ENCODE measurements around the gene PPP1R1A. TPM values are rescaled to one million over a fixed set of nuclear protein-coding genes. Genes with fewer than 3 reads are reported as not detected.
A peak's percentile ranks its signal among the peaks of the same experiment; 100 is the strongest.

PPP1R1A gene
- total RNA-seq, 1 donor from 2014 or later = 239 TPM

DNA sequence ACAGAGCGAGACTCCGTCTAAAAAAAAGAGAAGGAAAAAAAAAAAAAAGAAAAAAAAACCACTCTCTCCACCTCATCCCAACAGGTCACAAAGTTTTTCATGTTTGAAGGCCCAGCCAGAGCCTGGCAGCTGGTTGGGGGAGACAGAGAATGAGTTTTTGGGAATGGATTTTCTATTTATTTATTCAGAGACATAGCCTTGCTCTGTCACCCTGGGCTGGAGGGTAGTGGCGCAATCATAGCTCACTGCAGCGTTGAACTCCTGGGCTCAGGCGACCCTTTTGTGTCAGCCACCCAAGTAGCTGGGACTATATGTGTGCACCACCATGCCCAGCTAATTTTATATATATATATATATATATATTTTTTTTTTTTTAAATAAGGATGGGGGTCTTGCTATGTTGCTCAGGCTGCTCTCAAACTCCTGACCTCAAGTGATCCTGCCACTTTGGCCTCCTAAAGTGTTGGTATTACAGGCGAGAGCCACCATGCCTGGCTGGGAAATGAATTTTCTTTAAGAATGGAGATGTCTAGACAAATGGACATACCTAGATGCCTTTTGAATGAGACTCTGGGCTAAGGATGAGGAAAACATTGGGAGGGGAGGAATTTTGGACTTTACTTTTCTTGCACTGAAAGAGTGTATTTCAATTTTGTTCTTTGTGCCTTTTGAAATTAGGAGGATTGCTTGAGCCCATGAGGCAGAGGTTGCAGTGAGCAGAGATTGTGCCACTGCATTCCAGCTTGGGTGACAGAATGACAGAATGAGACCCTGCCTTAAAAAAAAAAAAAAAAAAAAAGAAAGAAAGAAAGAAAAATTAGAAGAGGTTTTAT is 16.9 kb upstream of the PPP1R1A start:
- DNase-seq (ENCODE audit: missing footprints) = no peak
- intact Hi-C loops (cut with DNase I) = no loop called here
- ATAC-seq = no peak

DNA sequence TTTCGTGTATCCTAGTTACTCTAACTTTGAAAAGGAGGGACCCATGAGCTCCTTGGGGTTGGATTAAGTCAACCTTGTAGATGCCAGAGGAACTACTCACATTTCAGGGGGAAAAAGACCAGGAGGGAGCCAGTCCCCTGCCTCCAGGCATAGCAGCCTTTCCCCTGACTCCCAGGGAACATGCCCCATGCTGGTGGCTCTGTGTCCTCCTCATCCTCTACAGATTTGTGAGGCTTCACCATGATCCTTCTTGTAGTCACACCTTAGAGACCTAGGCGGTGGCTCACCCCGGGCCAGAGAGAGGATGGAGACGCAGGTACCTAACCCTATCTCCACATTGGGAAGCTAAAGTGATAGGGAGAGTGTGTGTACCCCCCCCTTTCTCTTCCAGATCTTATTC is 16.0 kb upstream of the PPP1R1A start:
- ATAC-seq (no peak), DNase-seq (ENCODE audit: missing footprints) (no peak)
- intact Hi-C loops (cut with DNase I) = no loop called here

DNA sequence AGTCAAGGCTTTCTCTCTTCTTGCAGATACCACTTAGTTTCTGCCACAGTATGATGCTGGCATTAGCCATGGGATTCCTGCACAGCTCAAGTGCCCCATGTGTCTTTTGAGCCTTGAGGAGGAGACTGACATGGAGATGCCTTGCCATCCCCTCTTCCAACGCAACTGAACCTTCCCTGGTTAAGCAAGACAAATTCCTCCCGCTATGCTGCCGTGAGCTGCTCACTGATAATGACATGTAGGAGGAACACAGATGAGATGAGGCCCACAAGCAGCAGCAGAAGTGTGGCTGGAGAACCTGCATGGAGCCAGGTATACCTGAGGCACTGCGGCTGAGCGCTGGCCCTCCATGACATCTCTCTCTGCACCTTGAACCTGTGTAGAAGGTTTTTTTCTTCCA is 15.4 kb upstream of the PPP1R1A start:
- DNase-seq (ENCODE audit: missing footprints) (no peak), ATAC-seq (no peak)
- intact Hi-C loops (cut with DNase I) = no loop called here

GRCh38 chr12:54603173-54603814 is 14.8 kb upstream of the PPP1R1A start:
- DNase-seq (ENCODE audit: missing footprints) = no peak
- intact Hi-C loops (cut with DNase I) = no loop called here
- ATAC-seq = peak; percentile 72

DNA sequence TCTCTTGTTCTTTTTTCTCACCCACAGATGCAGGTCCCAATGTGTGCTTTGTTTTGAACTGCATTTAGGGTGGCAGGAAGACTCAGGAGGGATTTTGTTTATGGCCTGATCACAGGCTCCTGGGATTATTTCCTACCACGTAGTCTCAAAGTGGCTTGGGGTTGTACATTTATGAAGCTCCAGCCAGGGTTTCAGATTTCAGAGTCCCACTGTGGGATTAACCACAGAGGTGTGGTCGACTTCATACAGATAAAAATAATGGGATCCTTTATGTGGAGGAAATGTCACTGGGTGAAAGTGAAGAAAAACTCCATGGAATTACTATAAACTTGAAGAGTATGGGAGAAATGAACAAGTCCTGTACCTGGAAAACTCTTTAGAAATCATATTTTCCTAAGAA is 14.2 kb upstream of the PPP1R1A start:
- ATAC-seq (no peak), DNase-seq (ENCODE audit: missing footprints) (no peak)
- intact Hi-C loops (cut with DNase I) = no loop called here

GRCh38 chr12:54601841-54602240 is 13.4 kb upstream of the PPP1R1A start:
- ATAC-seq (no peak), DNase-seq (ENCODE audit: missing footprints) (no peak)
- intact Hi-C loops (cut with DNase I) = no loop called here

DNA sequence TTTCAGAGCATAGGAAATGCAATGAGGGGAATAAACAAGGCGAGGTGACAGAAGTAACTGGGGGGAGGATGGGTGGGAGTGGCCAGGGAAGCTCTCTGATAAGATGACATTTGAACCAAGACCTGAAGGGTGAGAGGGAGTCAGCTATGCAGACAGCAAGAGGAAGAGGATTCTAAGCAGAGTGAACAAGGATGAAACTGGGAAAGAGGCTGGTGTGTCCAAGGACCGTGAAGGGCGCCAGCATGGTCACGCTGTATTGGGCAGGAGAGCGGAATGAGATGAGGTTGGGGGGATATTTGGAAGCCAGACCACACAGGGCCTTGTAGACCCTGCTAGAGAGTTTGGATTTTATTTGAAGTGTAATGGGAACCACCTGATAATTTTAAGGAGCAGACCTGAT is 10.5 kb upstream of the PPP1R1A start:
- ATAC-seq (no peak), DNase-seq (ENCODE audit: missing footprints) (no peak)
- intact Hi-C loops (cut with DNase I) = loop anchor here (5.0 kb wide), 1 partner anchor 358 kb away; no protein-coding TSS in a partner anchor

DNA sequence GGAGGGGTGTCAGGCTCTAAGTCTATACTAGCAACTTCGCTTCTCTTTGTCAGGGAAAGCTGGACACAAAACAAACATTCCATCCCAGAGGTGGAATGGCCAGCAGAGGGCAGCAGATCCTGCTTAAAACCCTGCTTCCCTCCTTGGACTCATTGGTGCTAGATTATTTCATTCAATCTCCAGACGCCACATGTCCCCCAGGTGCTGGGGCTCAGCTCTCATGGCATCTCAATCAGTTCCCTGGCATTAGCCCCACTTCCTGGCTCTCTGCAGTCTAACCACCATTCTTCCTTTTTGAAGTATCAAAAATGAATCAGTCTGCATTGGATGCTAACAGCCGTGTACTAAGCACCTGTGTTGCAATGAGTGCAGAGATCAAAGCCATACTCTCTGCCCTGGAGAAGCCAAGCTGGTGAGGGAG is 8.1 kb upstream of the PPP1R1A start:
- DNase-seq (ENCODE audit: missing footprints) (no peak), ATAC-seq (peak; percentile 59)
- intact Hi-C loops (cut with DNase I) = loop anchor here (5.0 kb wide), 1 partner anchor 361 kb away; no protein-coding TSS in a partner anchor

- intact Hi-C loops (cut with DNase I) = loop anchor here (5.0 kb wide), 1 partner anchor 362 kb away; no protein-coding TSS in a partner anchor
- no peak for ATAC-seq
- no peak for DNase-seq (ENCODE audit: missing footprints)
These were observed 7.0 kb upstream of the PPP1R1A start for GRCh38 chr12:54595471-54595870.

- no peak for DNase-seq (ENCODE audit: missing footprints)
- no peak for ATAC-seq
- intact Hi-C loops (cut with DNase I) = no loop called here
These were observed 5.3 kb upstream of the PPP1R1A start for GRCh38 chr12:54593725-54594124.

- ATAC-seq = no peak
- intact Hi-C loops (cut with DNase I) = no loop called here
These were observed 4.7 kb upstream of the PPP1R1A start for GRCh38 chr12:54593135-54593534.

DNA sequence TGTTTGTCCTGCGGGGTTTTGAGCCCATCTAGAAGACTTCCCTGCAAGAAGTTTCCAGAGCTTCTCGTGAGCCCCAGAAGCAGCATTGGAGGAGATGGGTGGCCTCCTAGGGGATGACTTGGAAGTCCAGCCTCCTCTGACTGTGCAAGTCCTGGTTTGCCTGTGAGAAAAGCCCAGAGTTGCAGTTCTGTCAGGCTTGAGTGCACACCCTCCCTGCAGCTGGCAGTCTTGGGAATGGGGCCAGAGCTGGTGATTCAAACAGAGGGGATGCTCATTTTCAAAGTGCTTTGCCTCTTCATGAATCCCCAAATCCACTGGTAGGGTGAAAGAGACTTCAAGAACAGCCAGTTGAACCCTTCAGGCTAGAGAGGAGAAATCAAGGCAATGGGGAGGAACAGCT is 3.9 kb upstream of the PPP1R1A start:
- intact Hi-C loops (cut with DNase I) = no loop called here
- ATAC-seq (no peak), DNase-seq (ENCODE audit: missing footprints) (no peak)

More at GRCh38 chr12:54593135-54593534, 4.7 kb upstream of the PPP1R1A start:
- DNase-seq (ENCODE audit: missing footprints) = no peak

DNA sequence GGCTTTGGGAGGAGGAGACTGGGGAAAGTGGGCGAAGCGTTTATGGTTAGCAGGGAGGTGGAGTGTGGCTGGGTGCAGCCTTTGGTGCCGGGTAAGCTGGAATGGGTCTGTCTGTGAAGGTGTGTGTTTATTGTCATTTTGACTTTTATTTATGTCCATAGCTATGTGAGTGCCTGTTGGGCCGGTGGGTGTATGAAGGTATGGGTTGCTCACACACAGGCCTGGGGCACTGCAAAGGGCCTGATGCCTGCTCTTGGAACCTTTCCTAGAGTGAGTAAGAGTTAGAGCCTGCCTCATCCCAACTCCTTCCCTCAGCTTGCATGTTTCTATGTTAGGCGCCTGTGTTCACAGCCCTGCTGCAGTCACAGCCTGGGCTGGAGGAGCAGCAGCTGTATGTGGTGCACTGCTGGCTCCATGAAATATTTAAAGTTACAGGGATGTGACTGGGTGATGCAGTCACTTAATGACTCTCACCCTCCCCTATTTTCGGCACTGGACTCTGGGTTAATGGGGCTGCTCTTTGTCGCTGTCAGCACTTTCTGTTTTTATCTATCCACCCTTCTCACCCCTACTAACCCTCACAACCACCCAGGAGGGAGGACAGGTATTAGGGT is 2.6 kb upstream of the PPP1R1A start:
- peak; percentile 70 for ATAC-seq
- intact Hi-C loops (cut with DNase I) = no loop called here
- DNase-seq (ENCODE audit: missing footprints) = no peak

DNA sequence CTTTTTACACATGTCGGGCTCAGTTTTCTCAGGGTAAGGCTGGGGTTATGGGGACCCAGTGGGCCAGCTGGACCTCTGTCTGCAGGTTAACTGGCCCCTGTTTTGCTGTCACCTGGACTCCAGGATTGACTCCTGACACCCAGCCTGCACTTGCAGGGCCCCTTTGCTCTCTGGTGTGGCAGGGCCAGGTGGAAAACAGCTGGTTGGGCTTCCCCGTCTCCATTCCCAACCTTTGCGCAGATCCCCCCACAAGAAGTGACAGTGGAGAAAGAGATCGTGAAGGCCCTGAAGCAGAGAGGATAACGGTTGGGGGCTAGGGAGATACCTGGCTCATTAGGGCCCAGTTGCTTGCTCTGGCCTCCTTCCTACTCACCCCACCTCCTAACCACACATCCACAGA is 1.5 kb upstream of the PPP1R1A start:
- intact Hi-C loops (cut with DNase I) = no loop called here
- no peak for DNase-seq (ENCODE audit: missing footprints)
- ATAC-seq = no peak

GRCh38 chr12:54588890-54589267 is 420 bp upstream of the PPP1R1A start:
- intact Hi-C loops (cut with DNase I) = no loop called here
- ATAC-seq (no peak), DNase-seq (ENCODE audit: missing footprints) (no peak)

DNA sequence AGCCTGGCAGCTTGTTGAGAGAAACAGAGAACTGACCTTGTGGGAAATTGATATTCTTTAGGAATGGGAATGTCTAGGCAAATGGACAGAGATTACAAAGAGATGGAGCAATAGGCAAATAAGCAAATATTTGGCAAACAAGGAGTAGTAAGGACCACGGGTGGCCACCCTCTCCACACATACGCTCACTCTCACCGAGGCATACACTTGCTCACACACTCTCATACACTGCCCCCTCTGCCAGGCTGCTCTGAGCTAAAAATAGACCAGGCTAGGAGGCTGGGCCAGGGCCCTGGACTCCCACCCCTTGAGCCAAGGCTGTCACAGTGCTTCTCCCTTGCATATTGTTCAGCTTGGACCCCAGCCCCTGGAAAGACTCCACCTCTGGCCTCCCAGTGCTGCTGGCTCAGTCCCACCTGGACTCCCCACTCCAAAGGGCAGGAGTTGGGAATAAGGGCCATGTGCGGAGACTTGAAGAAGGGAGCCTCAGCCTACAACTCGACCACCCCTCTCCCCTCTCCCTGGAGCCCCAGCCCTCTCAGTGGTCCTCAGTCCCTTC is 1.1 kb downstream of the PPP1R1A start:
- intact Hi-C loops (cut with DNase I) = no loop called here
- peak; percentile 86 for ATAC-seq
- DNase-seq (ENCODE audit: missing footprints) = peak; percentile 72

- no peak for ATAC-seq
- no peak for DNase-seq (ENCODE audit: missing footprints)
- intact Hi-C loops (cut with DNase I) = no loop called here
These were observed 1.8 kb downstream of the PPP1R1A start for GRCh38 chr12:54586620-54587019.

DNA sequence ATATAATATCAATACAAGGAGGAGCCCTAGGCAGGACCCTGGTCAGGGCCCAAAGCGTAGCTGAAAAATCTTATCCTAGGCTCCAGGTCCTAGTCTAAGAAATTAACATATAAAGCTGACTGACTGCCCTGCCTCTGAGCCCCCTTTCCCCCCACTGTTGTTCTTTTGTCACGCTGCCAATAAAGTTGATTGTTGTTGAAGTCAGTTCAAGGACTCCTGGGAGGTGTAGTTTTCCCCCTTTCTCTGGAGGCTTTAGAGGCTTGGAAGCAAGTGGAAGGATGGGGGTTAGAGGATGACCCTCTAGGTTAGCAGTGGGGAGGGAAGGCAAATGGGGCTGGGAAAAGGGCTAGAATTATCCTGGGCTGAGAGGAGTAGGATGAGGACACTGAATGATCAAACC is 3.2 kb downstream of the PPP1R1A start:
- intact Hi-C loops (cut with DNase I) = no loop called here
- no peak for DNase-seq (ENCODE audit: missing footprints)
- no peak for ATAC-seq

DNA sequence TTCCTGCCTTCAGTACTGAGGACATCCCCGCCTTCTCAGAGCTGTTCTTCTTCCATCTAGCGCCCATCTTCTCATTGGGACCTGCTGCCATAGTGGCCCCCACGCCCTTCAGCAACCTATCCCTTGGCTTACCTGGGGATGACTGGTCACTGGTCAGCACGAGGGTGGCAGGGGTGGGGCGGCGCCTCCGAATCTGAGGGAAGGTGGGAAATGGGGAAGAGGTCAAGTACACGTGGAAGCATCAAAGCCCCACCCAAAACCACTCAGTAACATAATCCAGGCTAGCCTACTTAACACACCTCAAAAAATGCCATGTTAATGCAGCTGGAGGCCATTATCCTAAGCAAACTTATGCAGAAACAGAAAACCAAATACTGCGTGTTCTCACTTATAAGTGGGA is 4.3 kb downstream of the PPP1R1A start:
- DNase-seq (ENCODE audit: missing footprints) = no peak
- intact Hi-C loops (cut with DNase I) = no loop called here
- ATAC-seq = no peak

DNA sequence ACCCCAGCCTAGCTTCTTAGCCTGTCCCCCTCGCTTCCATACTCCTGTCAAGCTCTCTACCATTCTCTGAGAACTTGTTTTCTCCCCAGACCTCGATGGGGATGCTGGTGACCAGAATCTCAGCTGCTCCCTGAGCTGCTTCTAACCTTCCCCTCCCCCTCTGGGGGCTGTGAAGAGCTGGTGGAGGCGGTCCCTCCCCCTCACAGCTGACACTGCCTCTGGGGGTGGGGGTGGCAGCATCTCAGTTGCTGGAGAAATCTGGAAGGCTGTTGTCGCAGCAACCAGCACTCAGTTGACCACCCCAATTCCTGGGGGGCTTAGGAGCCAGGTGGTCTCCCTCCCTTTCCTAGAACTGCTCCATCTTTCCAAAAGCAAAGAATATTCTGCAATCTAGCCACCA is 4.7 kb downstream of the PPP1R1A start:
- intact Hi-C loops (cut with DNase I) = no loop called here
- no peak for ATAC-seq
- DNase-seq (ENCODE audit: missing footprints) = no peak
